Right kidney (tissue), 1 donor: ENCODE results near the gene KRT32.
"Not testable (repeated sequence)": the region's sequence is repeated elsewhere in the genome, so short reads cannot be mapped to it uniquely, and the experiment has no call there.

Source experiments
- DNase-seq: peaks from one replicate; pipeline ENCODE4 v3.0.0-alpha.2; 2016

Gene KRT32

DNA sequence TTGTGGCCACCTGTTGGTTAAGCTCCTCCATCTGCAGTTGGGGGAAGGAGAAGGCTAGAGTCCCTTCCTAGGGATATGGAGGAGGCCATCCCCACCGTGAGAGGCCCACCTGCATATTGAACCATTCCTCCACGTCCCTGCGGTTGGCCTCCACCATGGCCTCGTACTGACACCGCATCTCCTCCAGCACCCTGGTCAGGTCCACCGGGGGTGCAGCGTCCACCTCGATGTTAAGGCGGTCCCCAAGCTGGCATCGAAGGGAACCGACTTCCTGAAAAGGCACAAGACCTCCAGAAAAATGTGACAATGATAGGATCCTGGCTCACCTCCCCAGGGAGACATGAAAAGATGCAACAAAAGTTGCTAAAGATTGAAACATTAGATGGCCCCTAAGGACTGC lies 3.0 kb downstream of the KRT32 start:
- no peak for DNase-seq

- no peak for DNase-seq
Measured at GRCh38 chr17:41463746-41464145, 3.4 kb downstream of the KRT32 start.

DNA sequence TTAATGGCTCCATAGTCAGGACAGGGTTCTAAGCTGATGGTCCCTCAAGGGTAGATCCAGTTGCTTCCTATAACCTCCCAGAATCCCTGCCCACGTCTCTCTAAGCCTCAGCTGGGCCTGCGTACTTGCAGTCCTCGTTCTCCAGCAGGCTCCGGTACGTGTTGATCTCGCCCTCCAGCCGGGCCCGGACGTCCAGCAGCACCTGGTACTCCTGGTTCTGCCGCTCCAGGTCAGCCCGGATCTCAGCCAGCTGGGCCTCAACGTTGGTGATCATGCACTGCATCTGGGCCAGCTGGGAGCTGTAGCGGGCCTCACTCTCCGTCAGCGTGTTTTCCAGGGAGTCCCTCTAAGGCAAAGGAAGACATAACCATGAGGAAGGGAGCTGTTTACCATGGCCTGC lies 4.5 kb downstream of the KRT32 start:
- no peak for DNase-seq

DNA sequence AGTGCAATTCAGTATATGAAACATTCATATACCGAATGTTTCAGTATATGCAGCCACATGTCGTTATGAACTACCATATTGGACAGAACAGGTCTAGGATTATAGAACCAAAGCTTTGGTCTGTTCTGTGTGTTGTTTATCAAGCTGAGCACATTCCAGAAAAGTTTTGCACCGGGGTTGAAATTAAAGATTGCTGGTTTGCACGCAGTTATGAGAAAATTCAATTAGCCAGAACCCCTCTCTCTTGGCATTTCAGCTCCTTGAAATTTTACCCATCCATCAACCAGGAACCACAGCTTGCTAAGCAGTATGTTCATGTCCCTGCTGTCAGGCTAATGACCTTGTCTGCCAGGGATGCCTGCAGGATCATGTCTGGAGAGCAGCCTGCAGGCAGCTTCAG lies 9.5 kb downstream of the KRT32 start:
- DNase-seq = no peak

GRCh38 chr17:41456204-41456603 lies 11.0 kb downstream of the KRT32 start:
- no peak for DNase-seq

GRCh38 chr17:41455236-41455635 lies 11.9 kb downstream of the KRT32 start:
- DNase-seq = no peak

DNA sequence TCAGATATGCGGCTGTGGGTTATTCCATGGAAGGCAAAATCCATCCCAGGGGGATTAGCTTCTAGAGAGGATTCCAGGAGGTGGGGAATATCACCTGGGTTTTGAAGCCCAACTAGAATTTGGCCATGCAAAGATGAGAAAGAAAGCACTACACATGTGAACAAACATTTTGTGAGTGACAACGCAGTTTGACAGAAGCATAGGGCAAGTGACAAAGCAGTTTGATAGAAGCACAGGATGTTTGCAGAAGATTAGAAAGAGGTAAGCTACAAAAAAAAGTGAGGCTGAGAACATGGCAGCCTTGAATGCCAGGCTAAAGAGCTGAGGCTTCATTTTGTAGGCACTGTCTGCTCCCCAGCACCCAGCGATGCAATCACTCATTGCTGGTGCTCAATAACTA lies 14.1 kb downstream of the KRT32 start:
- DNase-seq = no peak

GRCh38 chr17:41452281-41452680 lies 14.9 kb downstream of the KRT32 start:
- no peak for DNase-seq

DNA sequence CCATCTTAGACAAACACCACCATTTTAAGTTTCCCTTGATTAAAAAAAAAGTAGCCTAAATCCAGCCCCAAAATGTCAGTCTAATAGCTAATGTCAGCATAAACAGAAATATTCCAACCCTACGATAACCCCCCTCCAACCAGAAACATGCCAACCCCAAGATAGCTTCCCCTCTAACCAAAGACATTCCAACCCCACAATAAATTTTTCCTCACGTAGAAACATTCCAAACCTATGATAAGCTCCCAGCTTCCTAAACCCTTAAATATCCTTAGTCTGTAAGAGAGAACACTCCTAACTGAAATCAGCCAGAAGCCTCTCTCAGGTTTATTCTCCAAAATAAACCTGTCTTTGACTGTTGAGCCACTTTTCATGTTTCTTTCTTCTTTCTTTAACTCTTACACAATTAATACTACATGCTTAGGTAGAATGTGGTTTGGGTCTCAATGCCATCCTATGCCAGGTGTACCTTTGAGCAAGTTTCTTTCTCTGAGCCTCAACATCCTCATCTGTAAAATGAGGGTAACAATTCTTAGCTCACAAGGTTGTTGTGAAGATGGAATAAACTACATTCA lies 15.9 kb downstream of the KRT32 start:
- no peak for DNase-seq

DNA sequence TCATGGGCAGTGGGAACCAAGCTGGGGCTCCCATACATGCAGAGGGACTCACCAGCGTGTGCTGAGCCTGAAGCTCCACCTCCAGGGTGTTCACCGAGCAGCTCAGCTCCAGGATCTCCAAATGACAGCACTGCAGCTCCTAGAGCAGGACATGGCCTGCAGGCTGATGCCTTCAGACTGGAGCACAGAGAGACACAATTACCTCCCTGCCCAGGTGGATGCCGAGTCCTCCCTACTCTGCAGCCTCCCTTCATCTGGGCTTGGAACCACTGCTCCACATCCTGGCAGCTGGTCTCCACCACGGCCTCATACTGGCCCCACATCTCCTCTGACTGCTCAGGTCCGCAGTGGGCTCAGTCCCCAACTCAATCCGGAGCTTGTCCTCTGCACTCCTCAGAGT lies 18.2 kb downstream of the KRT32 start:
- DNase-seq = no peak

DNA sequence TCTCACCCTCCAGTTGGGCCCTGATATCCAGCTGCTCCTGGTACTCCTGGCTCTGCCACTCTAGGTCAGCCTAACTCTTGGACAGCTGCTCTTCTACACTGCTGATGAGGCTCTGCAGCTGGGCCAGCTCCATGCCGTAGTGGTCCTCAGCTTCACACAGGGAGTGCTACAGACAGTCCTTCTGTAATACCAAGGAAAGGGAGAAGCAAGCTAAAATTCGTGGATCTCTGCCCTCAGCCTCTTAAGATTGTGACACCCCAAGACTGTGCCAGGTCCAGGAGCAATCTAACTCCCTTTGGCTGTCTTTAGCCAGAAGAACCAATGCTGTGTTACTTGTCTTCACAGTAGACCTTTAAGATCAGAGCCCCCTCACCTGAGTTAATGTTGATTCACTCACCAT lies 18.7 kb downstream of the KRT32 start:
- DNase-seq = no peak

GRCh38 chr17:41446806-41447205 lies 20.4 kb downstream of the KRT32 start:
- DNase-seq = no peak

- DNase-seq = no peak
Measured at GRCh38 chr17:41444640-41445039, 22.5 kb downstream of the KRT32 start.

- DNase-seq = no peak
Measured at GRCh38 chr17:41444186-41444585, 23.0 kb downstream of the KRT32 start.

GRCh38 chr17:41442739-41443138 lies 24.4 kb downstream of the KRT32 start:
- no peak for DNase-seq

DNA sequence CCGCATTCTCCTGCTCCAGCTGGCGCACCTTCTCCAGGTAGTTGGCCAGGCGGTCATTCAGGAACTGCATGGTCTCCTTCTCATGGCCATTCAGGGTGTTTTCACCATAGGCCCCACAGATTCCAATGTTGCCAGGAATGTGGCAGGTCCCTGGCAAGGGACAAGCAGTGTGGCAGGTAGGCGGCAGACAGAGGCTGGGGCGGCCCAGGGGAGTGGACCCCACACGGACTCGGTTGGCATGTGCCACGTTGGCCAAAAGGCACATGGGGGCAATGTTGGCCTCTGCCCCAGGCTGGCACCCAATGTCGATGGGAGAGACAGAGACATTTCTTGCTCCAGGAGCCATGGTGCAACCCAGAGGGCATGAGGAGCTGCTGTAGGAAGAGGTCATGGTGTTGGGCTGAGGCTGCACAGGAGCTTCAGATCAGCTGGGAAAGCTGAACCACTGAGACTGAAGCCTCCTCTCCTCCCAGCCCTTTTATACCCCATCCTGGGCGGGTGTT lies 26.6 kb downstream of the KRT32 start, which contains the start of gene KRT38:
Gene KRT38 (minus strand): TSS at position 453 of the 503 bp plus-strand sequence. CDS start 62 bp downstream, at position 391.
- no peak for DNase-seq

GRCh38 chr17:41439375-41439774 lies 27.8 kb downstream of the KRT32 start:
- DNase-seq = no peak

GRCh38 chr17:41437769-41438168 lies 29.4 kb downstream of the KRT32 start:
- DNase-seq = no peak

DNA sequence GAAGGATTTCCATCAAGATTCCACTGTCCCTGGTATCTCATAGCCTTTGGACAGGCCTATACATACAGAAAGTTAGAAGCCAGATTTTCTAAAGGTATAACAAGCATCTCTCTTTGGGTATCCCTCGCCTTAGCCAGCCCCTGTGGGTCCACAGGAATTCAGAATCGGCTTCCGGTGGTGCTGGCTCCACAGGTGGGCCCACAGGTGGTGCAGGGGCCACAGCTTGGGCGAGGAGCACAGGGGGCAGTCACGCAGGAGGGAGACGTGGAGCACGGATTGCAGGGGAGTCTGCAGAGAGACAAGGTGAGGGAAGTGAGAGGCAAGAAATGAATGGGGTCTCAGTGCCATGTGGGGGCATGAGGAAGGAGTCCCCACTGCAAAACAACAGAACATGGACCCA lies 29.9 kb downstream of the KRT32 start:
- no peak for DNase-seq

DNA sequence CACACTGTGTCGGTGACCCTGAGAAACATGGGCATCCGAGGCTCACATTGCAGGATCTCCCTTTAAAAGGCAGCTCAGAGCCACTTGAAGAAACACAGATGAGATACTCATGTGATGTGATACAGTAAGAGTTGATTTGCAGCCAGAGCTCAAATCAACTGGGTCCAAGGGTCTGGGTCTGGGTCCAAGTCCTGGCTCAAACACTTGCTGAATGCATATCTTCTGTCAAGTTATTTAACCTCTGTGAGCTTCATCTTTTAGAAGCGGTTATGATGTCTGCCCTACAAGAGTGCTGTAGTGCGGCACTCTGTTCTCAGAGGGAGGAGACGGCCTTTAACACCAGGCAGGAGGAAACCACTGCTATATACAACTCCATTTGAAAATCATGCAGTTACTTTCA lies 32.8 kb downstream of the KRT32 start:
- DNase-seq = no peak

GRCh38 chr17:41434005-41434404 lies 33.2 kb downstream of the KRT32 start:
- no peak for DNase-seq

DNA sequence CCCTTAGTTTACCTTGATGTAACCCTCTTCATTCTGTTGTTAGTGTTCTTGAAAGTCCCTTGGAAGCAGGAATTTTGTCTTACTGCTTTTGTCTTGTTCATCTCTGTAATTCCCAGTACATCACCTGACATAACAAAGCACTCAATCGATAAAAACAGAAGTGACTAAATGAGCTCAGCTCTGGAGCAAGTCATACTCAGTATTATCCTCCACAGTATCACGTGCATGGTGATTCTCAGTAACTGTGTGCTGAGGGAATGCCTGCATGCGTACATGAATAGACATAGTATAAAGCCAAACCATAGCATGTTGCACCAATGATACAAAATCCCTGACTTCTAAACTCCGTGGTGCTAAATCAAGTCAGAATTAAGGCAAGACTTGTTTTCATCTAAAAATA lies 33.6 kb downstream of the KRT32 start:
- no peak for DNase-seq

GRCh38 chr17:41430376-41430775 lies 36.8 kb downstream of the KRT32 start:
- DNase-seq = not testable (repeated sequence)

DNA sequence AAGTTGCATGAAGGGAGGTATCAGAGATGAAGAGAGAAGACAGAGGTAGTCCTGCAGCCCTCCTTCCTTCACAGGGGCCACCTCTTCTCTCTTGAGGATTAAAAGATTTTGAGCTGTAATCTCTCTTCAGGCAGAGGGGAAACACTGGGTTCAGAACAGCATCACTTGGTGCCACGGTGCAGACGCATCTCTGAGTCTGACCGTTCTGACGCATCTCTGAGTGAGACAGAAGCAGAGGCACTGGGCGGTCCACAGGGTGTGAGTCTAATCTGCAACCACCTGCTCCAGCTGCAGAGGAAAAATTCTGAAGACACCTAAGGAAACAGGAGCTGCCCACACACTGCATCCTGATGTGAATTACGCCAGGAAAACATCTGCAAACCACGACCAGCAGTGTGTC lies 37.5 kb downstream of the KRT32 start:
- DNase-seq = no peak
